ENCODE measurements around the gene TWIST2. TPM values are rescaled to one million over a fixed set of nuclear protein-coding genes. Genes with fewer than 3 reads are reported as not detected.

The TWIST2 gene
- total RNA-seq, 6 donors from 2014 or later: 10.5 to 29.3 (median 23.4) TPM

DNA sequence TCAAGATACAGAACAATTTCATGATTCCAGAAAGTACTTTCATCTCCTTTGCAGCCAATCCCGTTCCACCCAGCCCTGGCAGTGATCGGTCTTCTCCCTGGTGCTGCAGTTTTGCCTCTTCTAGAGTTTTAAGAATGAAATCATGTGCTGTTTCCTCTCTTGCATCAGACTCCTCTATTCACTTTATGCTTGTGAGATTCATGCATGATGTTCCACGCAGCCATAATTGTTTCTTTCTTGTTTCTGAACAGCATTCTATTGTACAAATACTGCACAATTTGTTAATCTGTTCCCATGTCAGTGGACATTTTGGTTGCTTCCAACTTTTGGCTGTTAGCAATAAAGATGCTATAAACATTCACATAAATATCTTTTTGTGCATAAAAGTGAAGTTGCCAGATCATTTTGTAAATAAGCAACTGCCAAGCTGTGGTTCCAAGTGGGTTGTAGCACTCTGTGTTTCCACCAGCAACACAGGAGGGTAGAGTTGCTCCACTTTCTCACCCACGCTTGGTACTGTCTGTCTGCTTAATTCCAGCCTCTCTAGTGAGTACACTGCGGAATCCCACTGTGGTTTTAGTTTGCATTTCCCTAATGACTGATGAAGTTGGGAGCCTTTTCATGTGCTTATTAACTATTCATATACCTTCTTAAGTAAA, 104.5 kb downstream of the TWIST2 start:
- Histone ChIP-seq H3K36me3 (no peaks in the 10 kb centered on the region), H3K27me3 (no peaks in the 10 kb centered on the region), H3K4me1 (no peaks in the 10 kb centered on the region), H3K9me3 (no peaks in the 10 kb centered on the region), H3K27ac (no peak overlapping the region), H3K4me3 (no peak overlapping the region)
- TF ChIP-seq POLR2AphosphoS5 (IDR thresholded peaks at IDR 0.05) (no peak), EP300 (IDR thresholded peaks at IDR 0.05) (no peak), POLR2A (IDR thresholded peaks at IDR 0.05) (no peak)
- TF ChIP-seq, protein P1, sequence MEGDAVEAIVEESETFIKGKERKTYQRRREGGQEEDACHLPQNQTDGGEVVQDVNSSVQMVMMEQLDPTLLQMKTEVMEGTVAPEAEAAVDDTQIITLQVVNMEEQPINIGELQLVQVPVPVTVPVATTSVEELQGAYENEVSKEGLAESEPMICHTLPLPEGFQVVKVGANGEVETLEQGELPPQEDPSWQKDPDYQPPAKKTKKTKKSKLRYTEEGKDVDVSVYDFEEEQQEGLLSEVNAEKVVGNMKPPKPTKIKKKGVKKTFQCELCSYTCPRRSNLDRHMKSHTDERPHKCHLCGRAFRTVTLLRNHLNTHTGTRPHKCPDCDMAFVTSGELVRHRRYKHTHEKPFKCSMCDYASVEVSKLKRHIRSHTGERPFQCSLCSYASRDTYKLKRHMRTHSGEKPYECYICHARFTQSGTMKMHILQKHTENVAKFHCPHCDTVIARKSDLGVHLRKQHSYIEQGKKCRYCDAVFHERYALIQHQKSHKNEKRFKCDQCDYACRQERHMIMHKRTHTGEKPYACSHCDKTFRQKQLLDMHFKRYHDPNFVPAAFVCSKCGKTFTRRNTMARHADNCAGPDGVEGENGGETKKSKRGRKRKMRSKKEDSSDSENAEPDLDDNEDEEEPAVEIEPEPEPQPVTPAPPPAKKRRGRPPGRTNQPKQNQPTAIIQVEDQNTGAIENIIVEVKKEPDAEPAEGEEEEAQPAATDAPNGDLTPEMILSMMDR (IDR thresholded peaks at IDR 0.05): no peak
- DNase-seq (no peak), ATAC-seq (ENCODE audit: low FRiP score in 2 of 2) (no peak)
- WGBS, 2 donors: 82% methylated on average over 5 of the region's 5 CpGs

DNA sequence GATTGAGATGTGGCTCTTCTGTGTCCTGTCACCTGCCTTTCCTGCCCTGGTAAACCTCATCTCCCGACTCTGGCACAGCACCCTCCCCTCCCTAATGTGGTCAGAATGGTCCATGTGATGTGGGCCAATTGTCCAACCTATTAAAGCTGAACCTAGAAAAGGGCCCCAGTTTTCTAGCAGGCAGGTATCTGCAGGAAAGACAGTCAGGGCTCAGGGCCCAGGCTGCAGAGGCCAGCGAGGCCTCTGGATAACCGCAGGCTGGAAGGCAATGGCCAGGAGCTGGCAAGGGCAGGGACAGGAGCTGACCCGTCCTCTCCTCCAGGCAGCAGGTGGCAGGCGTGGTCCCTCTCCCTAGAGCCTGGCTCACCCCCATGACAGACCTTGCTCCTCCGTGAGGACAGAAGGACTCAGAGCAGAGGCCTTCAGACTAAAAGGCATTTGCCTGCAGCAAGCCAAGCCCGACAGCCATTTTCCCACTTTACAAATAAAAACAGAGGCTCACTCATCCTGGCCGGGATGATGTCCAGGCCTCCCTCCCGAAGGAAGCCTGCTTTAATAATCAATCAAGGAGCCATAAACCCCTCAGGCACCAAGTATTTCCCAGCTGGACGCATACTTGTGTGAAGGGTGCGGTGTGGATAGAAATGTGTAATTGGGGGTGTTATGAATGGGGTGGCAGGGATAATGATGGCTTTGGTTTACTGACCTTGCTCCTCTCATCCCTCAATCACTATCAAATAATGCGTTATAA, 107.1 kb downstream of the TWIST2 start:
- Histone ChIP-seq H3K27ac (no peak overlapping the region), H3K36me3 (no peaks in the 10 kb centered on the region), H3K4me1 (no peaks in the 10 kb centered on the region), H3K27me3 (no peaks in the 10 kb centered on the region), H3K9me3 (no peaks in the 10 kb centered on the region), H3K4me3 (no peak overlapping the region)
- WGBS, 2 donors: 69 to 72% methylated on average over 6 to 12 of the region's 12 CpGs
- ATAC-seq (ENCODE audit: low FRiP score in 2 of 2): peak in 1 of 2 donors; percentile 26
- no peak for DNase-seq
- TF ChIP-seq EP300 (IDR thresholded peaks at IDR 0.05) (no peak), POLR2AphosphoS5 (IDR thresholded peaks at IDR 0.05) (no peak), POLR2A (IDR thresholded peaks at IDR 0.05) (no peak)
- TF ChIP-seq, protein P1 (IDR thresholded peaks at IDR 0.05): no peak

DNA sequence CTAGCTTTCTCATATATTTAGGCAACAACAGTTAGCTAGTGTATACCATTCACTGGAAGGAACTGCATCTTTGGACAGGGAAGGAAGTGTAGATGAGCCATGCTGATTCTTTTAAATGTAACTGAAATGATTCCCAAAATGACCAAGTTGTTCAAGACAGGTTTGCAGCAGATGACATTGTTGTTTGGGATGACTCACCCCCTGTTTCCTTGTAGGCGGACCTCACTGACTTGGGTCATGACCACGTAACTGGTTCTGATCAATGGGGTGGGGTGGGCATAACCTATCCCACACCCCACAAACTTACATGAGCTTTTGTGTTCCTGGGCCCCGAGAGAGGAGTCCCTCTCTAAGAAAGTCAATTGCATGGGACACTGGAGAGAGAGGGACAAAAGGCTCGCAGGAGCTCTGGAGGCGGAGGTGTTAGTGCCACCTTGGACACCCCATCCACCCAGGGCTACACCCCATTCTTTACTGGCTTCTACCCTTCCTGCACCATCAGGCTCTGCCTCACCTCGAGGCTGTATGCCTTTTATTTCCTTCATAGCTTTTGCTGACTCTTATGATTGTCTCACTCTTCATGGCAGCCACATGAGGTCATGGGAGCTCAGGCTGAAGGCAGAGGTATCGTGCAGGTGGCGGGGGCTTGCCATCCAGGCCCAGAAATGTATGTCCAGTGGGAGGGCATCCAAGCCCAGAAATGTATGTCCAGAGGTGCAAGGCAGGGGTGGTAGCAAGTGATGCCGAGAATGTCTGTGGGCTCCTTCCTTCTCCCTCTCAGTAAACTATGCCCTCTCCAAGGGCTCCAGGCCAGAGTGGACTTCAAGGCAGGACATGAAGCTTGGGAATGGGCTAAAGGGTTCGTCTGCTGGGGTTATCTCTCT, 108.0 kb downstream of the TWIST2 start:
- Histone ChIP-seq H3K27ac (no peak overlapping the region), H3K4me1 (no peaks in the 10 kb centered on the region), H3K36me3 (no peaks in the 10 kb centered on the region), H3K27me3 (no peaks in the 10 kb centered on the region), H3K4me3 (no peak overlapping the region), H3K9me3 (no peaks in the 10 kb centered on the region)
- ATAC-seq (ENCODE audit: low FRiP score in 2 of 2): peak in 1 of 2 donors; percentile 49
- 75 to 84% methylated on average over 9 to 10 of the region's 10 CpGs for WGBS, 2 donors
- TF ChIP-seq POLR2A (IDR thresholded peaks at IDR 0.05) (no peak), POLR2AphosphoS5 (IDR thresholded peaks at IDR 0.05) (no peak), EP300 (IDR thresholded peaks at IDR 0.05) (no peak)
- TF ChIP-seq, protein P1 (IDR thresholded peaks at IDR 0.05): no peak
- no peak for DNase-seq

GRCh38 chr2:238956676-238957075, 108.8 kb downstream of the TWIST2 start:
- no peaks in the 10 kb centered on the region for H3K36me3 ChIP-seq
- TF ChIP-seq POLR2AphosphoS5 (IDR thresholded peaks at IDR 0.05) (no peak), EP300 (IDR thresholded peaks at IDR 0.05) (no peak), POLR2A (IDR thresholded peaks at IDR 0.05) (no peak)
- TF ChIP-seq, protein P1 (IDR thresholded peaks at IDR 0.05): no peak

More at GRCh38 chr2:238956676-238957075, 108.8 kb downstream of the TWIST2 start:
- WGBS, 2 donors: 70 to 71% methylated on average over 3 of the region's 3 CpGs
- no peak overlapping the region for H3K27ac ChIP-seq
- DNase-seq (no peak), ATAC-seq (ENCODE audit: low FRiP score in 2 of 2) (no peak)
- H3K4me3 ChIP-seq: no peak overlapping the region
- no peaks in the 10 kb centered on the region for H3K4me1 ChIP-seq
- no peaks in the 10 kb centered on the region for H3K9me3 ChIP-seq
- H3K27me3 ChIP-seq: no peaks in the 10 kb centered on the region
